ENCODE measurements around the gene GPRC5C. TPM values are rescaled to one million over a fixed set of nuclear protein-coding genes. Genes with fewer than 3 reads are reported as not detected.

The GPRC5C gene
- total and polyA plus RNA-seq, 2 of the 13 experiments (the other 11 are each of a cell fraction or from before 2014, with no cell fraction given) = 85.6 to 300 TPM

DNA sequence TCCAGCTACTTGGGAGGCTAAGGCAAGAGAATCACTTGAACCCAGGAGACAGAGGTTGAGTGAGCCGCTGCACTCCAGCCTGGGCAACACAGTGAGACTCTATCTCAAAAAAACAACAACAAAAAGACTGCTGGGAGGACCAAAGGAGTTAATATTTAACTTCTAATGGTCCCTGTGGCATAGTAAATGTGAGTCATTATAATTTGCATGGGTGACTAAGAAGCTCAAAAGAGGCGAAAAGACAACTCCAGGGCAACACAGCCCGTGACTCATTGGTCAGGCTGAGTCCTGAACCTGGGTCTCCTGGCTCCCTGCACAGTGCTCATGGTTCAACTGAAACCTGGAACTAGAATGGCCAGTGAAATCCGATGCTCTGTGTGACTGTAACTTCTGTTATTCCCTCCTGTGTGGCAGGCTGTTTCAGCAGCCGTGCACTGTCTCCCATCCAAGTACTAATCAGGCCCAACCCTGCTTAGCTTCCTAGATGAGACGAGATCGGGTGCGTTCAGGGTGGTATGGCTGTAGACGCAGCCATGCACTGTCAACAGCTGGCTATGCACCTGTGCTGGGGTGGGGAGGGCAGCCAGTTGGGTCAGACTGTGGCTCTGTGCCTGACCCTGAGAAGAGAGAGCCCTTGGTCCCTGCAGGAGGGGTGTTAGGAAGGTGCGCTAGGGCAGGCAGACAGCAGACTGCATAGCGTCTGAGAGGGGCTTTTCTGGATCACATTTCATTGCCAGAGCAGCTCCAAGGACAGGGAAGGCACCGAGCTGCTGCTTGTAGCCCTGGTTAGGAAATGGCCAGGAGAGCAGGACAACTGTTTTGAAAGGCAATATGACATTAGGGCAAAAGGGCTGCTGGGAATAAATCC is 14.5 kb upstream of the GPRC5C start (continued):
- TF ChIP-seq, protein P1, sequence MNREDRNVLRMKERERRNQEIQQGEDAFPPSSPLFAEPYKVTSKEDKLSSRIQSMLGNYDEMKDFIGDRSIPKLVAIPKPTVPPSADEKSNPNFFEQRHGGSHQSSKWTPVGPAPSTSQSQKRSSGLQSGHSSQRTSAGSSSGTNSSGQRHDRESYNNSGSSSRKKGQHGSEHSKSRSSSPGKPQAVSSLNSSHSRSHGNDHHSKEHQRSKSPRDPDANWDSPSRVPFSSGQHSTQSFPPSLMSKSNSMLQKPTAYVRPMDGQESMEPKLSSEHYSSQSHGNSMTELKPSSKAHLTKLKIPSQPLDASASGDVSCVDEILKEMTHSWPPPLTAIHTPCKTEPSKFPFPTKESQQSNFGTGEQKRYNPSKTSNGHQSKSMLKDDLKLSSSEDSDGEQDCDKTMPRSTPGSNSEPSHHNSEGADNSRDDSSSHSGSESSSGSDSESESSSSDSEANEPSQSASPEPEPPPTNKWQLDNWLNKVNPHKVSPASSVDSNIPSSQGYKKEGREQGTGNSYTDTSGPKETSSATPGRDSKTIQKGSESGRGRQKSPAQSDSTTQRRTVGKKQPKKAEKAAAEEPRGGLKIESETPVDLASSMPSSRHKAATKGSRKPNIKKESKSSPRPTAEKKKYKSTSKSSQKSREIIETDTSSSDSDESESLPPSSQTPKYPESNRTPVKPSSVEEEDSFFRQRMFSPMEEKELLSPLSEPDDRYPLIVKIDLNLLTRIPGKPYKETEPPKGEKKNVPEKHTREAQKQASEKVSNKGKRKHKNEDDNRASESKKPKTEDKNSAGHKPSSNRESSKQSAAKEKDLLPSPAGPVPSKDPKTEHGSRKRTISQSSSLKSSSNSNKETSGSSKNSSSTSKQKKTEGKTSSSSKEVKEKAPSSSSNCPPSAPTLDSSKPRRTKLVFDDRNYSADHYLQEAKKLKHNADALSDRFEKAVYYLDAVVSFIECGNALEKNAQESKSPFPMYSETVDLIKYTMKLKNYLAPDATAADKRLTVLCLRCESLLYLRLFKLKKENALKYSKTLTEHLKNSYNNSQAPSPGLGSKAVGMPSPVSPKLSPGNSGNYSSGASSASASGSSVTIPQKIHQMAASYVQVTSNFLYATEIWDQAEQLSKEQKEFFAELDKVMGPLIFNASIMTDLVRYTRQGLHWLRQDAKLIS (CRISPR knock-in tag; IDR thresholded peaks at IDR 0.05) = no peak
- no peak for TF ChIP-seq REXO4 (CRISPR knock-in tag; IDR thresholded peaks at IDR 0.05; ENCODE audit: borderline replicate concordance)
- TF ChIP-seq, protein P2, sequence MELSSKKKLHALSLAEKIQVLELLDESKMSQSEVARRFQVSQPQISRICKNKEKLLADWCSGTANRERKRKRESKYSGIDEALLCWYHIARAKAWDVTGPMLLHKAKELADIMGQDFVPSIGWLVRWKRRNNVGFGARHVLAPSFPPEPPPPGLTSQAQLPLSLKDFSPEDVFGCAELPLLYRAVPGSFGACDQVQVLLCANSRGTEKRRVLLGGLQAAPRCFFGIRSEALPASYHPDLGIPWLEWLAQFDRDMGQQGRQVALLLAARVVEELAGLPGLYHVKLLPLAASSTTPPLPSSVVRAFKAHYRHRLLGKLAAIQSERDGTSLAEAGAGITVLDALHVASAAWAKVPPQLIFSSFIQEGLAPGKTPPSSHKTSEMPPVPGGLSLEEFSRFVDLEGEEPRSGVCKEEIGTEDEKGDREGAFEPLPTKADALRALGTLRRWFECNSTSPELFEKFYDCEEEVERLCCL (CRISPR knock-in tag; IDR thresholded peaks at IDR 0.05; ENCODE audit: borderline replicate concordance) = peak; percentile 79; the same call in 1 of the 2 replicates
- no peak for TF ChIP-seq NR3C1 (CRISPR knock-in tag; IDR thresholded peaks at IDR 0.05)
- no peak; the same call in 1 of the 2 replicates for TF ChIP-seq NFKBIZ (CRISPR knock-in tag; IDR thresholded peaks at IDR 0.05)
- TF ChIP-seq MYC (CRISPR knock-in tag; IDR thresholded peaks at IDR 0.05; ENCODE audit: borderline replicate concordance) = peak; percentile 58
- TF ChIP-seq THYN1 (CRISPR knock-in tag; IDR thresholded peaks at IDR 0.05; ENCODE audit: borderline replicate concordance, low read depth) = no peak
- TF ChIP-seq ZIK1 (CRISPR knock-in tag; IDR thresholded peaks at IDR 0.05; ENCODE audit: borderline replicate concordance, low read depth) = 0 out of 2 replicates have a peak, but pooled peaks have one; percentile 48
- peak; percentile 96; the same call in 1 of the 2 replicates for TF ChIP-seq ZNF354B (CRISPR knock-in tag; IDR thresholded peaks at IDR 0.05)
- no peak for TF ChIP-seq NONO (IDR thresholded peaks at IDR 0.05)
- peak; percentile 71 for TF ChIP-seq NONO (CRISPR knock-in tag; conservative IDR thresholded peaks at IDR 0.05)
- TF ChIP-seq, protein P3, sequence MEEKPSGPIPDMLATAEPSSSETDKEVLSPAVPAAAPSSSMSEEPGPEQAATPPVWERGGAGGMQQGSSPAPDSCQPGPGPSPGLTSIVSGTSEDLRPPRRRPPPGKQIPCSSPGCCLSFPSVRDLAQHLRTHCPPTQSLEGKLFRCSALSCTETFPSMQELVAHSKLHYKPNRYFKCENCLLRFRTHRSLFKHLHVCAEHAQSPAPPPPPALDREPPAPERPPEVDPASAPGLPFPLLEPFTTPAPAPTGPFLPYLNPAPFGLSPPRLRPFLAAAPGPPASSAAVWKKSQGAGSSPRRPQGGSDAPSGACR (CRISPR knock-in tag; IDR thresholded peaks at IDR 0.05) = peak; percentile 71; the same call in 1 of the 2 replicates
- TF ChIP-seq ZNF367 (CRISPR knock-in tag; IDR thresholded peaks at IDR 0.05; ENCODE audit: borderline replicate concordance) = no peak
- TF ChIP-seq SIN3A (IDR thresholded peaks at IDR 0.05; ENCODE audit: borderline replicate concordance, low read depth, low read length) = peak; percentile 48; the same call in 1 of the 2 replicates
- no peak for TF ChIP-seq NFATC3 (CRISPR knock-in tag; IDR thresholded peaks at IDR 0.05)
- peak; percentile 80 for TF ChIP-seq SAP130 (CRISPR knock-in tag; IDR thresholded peaks at IDR 0.05; ENCODE audit: low read depth)
- TF ChIP-seq ZBTB20 (CRISPR knock-in tag; IDR thresholded peaks at IDR 0.05; ENCODE audit: borderline replicate concordance, low read depth) = peak; percentile 67; the same call in 1 of the 2 replicates
- TF ChIP-seq, protein P4, sequence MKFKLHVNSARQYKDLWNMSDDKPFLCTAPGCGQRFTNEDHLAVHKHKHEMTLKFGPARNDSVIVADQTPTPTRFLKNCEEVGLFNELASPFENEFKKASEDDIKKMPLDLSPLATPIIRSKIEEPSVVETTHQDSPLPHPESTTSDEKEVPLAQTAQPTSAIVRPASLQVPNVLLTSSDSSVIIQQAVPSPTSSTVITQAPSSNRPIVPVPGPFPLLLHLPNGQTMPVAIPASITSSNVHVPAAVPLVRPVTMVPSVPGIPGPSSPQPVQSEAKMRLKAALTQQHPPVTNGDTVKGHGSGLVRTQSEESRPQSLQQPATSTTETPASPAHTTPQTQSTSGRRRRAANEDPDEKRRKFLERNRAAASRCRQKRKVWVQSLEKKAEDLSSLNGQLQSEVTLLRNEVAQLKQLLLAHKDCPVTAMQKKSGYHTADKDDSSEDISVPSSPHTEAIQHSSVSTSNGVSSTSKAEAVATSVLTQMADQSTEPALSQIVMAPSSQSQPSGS (CRISPR knock-in tag; IDR thresholded peaks at IDR 0.05) = peak; percentile 48; the same call in 1 of the 2 replicates
- no peak for TF ChIP-seq PCBP1 (IDR thresholded peaks at IDR 0.05; ENCODE audit: borderline replicate concordance, low read depth, low read length)
- TF ChIP-seq BCL6 (CRISPR knock-in tag; IDR thresholded peaks at IDR 0.05) = peak; percentile 32; the same call in 1 of the 2 replicates
- TF ChIP-seq, protein P5, sequence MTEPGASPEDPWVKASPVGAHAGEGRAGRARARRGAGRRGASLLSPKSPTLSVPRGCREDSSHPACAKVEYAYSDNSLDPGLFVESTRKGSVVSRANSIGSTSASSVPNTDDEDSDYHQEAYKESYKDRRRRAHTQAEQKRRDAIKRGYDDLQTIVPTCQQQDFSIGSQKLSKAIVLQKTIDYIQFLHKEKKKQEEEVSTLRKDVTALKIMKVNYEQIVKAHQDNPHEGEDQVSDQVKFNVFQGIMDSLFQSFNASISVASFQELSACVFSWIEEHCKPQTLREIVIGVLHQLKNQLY (CRISPR knock-in tag; IDR thresholded peaks at IDR 0.05) = 0 out of 2 replicates have a peak, but pooled peaks have one; percentile 5

Data from HepG2 (cell line).